Activated CD4-positive, alpha-beta T cell treated with anti-CD3 and anti-CD28 coated beads, Interleukin-2, amount 50 U/mL, for 1 hour (primary cell): ENCODE data around the gene ADAT2.
"Not testable (repeated sequence)": the region's sequence is repeated elsewhere in the genome, so short reads cannot be mapped to it uniquely, and the experiment has no call there.

ENCODE experiments used
- DNase-seq: peaks from one replicate; pipeline ENCODE4 v3.0.0-alpha.2; 2020

ADAT2 gene

GRCh38 chr6:143450453-143451371 lies at the start of gene ADAT2, which contains the start of gene PEX3:
TSS of gene ADAT2 (minus strand) at chr6:143450695. CDS start at chr6:143450658, 37 bp downstream.
TSS of gene PEX3 (plus strand) at chr6:143450805. CDS start at chr6:143451043, 238 bp downstream.
- DNase-seq, result peak; percentile 91

- no peak for DNase-seq
Measured at GRCh38 chr6:143498428-143498827, 47.9 kb upstream of the ADAT2 start.

GRCh38 chr6:143496974-143497373 lies 46.5 kb upstream of the ADAT2 start:
- no peak for DNase-seq

- no peak for DNase-seq
Measured at GRCh38 chr6:143490775-143491174, 40.3 kb upstream of the ADAT2 start.

- no peak for DNase-seq
Measured at GRCh38 chr6:143490244-143490643, 39.7 kb upstream of the ADAT2 start.

- DNase-seq, result no peak
Measured at GRCh38 chr6:143486752-143487151, 36.3 kb upstream of the ADAT2 start.

GRCh38 chr6:143485967-143486366 lies 35.5 kb upstream of the ADAT2 start:
- DNase-seq, result no peak

GRCh38 chr6:143482593-143482992 lies 32.1 kb upstream of the ADAT2 start:
- DNase-seq, result no peak

GRCh38 chr6:143478479-143479062 lies 28.1 kb upstream of the ADAT2 start:
- DNase-seq, result no peak

- no peak for DNase-seq
Measured at GRCh38 chr6:143476545-143476944, 26.1 kb upstream of the ADAT2 start.

GRCh38 chr6:143471822-143472221 lies 21.3 kb upstream of the ADAT2 start:
- no peak for DNase-seq

- not testable (repeated sequence) for DNase-seq
Measured at GRCh38 chr6:143468823-143469222, 18.3 kb upstream of the ADAT2 start.

GRCh38 chr6:143468026-143468425 lies 17.5 kb upstream of the ADAT2 start:
- DNase-seq, result no peak

GRCh38 chr6:143465546-143465945 lies 15.1 kb upstream of the ADAT2 start:
- no peak for DNase-seq

- no peak for DNase-seq
Measured at GRCh38 chr6:143457563-143458359, 7.3 kb upstream of the ADAT2 start.

- no peak for DNase-seq
Measured at GRCh38 chr6:143451531-143451930, 1.0 kb upstream of the ADAT2 start.

- DNase-seq, result peak; percentile 50
Measured at GRCh38 chr6:143449714-143450452, 612 bp downstream of the ADAT2 start.

GRCh38 chr6:143449082-143449713 lies 1.3 kb downstream of the ADAT2 start:
- no peak for DNase-seq

GRCh38 chr6:143447865-143448264 lies 2.6 kb downstream of the ADAT2 start:
- DNase-seq, result not testable (repeated sequence)

GRCh38 chr6:143443096-143443495 lies 7.4 kb downstream of the ADAT2 start:
- no peak for DNase-seq

- DNase-seq, result no peak
Measured at GRCh38 chr6:143441680-143442545, 8.6 kb downstream of the ADAT2 start.
